Measurements from ENCODE around the gene KCTD16. TPM values are rescaled to one million over a fixed set of nuclear protein-coding genes. Genes with fewer than 3 reads are reported as not detected.

The KCTD16 gene
- total RNA-seq, 1 experiment from 2014 or later = 0.64 TPM

GRCh38 chr5:144328980-144329379 lies 158.3 kb downstream of the KCTD16 start:
- Histone ChIP-seq H3K9me2 (ENCODE audit: insufficient read depth) (no peaks in the 10 kb centered on the region), H3K27ac (ENCODE audit: low read depth, low read length) (no peak overlapping the region), H3K9me3 (ENCODE audit: control insufficient read depth in 1 of 2, insufficient read depth in 1 of 2, low read depth in 1 of 2, low read length in 2 of 2) (no peaks in the 10 kb centered on the region), H3K4me2 (ENCODE audit: low read length) (no peak overlapping the region), H3K4me1 (ENCODE audit: control insufficient read depth in 1 of 2, insufficient read depth in 2 of 2, low read length in 2 of 2) (no peaks in the 10 kb centered on the region), H4K20me1 (ENCODE audit: insufficient read depth) (no peaks in the 10 kb centered on the region), H3K36me3 (ENCODE audit: control insufficient read depth in 1 of 2, insufficient read depth in 2 of 2, low read length in 2 of 2) (no peaks in the 10 kb centered on the region), H3K27me3 (ENCODE audit: insufficient read depth, low read length) (peaks cover 11% of the 10 kb centered on the region; the same call in 1 of the 2 replicates), H3K79me2 (ENCODE audit: insufficient read depth, low read length) (no peaks in the 10 kb centered on the region), H3K9ac (ENCODE audit: low read length) (no peak overlapping the region), H3K4me3 (replicated peaks in 1 of 2; ENCODE audit: low read depth in 1 of 2, low read length in 2 of 2) (no peak overlapping the region), H2AFZ (ENCODE audit: low read depth, low read length, poor library complexity, severe bottlenecking) (no peak overlapping the region)
- DNase-seq (ENCODE audit: low read depth, low spot score) = no peak
- no peak for TF ChIP-seq POLR2AphosphoS5 (IDR thresholded peaks at IDR 0.05; ENCODE audit: low read depth, low read length)
- TF ChIP-seq, protein P1, sequence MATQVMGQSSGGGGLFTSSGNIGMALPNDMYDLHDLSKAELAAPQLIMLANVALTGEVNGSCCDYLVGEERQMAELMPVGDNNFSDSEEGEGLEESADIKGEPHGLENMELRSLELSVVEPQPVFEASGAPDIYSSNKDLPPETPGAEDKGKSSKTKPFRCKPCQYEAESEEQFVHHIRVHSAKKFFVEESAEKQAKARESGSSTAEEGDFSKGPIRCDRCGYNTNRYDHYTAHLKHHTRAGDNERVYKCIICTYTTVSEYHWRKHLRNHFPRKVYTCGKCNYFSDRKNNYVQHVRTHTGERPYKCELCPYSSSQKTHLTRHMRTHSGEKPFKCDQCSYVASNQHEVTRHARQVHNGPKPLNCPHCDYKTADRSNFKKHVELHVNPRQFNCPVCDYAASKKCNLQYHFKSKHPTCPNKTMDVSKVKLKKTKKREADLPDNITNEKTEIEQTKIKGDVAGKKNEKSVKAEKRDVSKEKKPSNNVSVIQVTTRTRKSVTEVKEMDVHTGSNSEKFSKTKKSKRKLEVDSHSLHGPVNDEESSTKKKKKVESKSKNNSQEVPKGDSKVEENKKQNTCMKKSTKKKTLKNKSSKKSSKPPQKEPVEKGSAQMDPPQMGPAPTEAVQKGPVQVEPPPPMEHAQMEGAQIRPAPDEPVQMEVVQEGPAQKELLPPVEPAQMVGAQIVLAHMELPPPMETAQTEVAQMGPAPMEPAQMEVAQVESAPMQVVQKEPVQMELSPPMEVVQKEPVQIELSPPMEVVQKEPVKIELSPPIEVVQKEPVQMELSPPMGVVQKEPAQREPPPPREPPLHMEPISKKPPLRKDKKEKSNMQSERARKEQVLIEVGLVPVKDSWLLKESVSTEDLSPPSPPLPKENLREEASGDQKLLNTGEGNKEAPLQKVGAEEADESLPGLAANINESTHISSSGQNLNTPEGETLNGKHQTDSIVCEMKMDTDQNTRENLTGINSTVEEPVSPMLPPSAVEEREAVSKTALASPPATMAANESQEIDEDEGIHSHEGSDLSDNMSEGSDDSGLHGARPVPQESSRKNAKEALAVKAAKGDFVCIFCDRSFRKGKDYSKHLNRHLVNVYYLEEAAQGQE (IDR thresholded peaks at IDR 0.05; ENCODE audit: low read depth) = no peak
- TF ChIP-seq ZFX (IDR thresholded peaks at IDR 0.05) = no peak
- no peak for TF ChIP-seq ZBTB33 (IDR thresholded peaks at IDR 0.05; ENCODE audit: extremely low read depth, insufficient replicate concordance, low read length)
- no peak for TF ChIP-seq EGR1 (IDR thresholded peaks at IDR 0.05; ENCODE audit: low read depth)
- no peak for TF ChIP-seq SIN3A (IDR thresholded peaks at IDR 0.05; ENCODE audit: low read depth)
- ChIA-PET RAD21 (ENCODE audit: low non-redundant PET in 1 of 2, low total read pairs in 2 of 2, uncharacterized antibody in 2 of 2, unreplicated experiment in 2 of 2) (no interaction called here), POLR2A (no interaction called here), CTCF (no interaction called here)
- no peak for ATAC-seq
- BruUV-seq (replicated peaks) = no TSS peak
- intact Hi-C loops (cut with micrococcal nuclease) = no loop called here

Data from HCT116 (cell line).